Measurements from ENCODE around the gene COPG1.

GRCh38 chr3:129320825-129321487 is 71.5 kb downstream of the COPG1 start:
- TF ChIP-seq SIX4 (CRISPR knock-in tag; IDR thresholded peaks at IDR 0.05) = no peak
- TF ChIP-seq, protein P1, sequence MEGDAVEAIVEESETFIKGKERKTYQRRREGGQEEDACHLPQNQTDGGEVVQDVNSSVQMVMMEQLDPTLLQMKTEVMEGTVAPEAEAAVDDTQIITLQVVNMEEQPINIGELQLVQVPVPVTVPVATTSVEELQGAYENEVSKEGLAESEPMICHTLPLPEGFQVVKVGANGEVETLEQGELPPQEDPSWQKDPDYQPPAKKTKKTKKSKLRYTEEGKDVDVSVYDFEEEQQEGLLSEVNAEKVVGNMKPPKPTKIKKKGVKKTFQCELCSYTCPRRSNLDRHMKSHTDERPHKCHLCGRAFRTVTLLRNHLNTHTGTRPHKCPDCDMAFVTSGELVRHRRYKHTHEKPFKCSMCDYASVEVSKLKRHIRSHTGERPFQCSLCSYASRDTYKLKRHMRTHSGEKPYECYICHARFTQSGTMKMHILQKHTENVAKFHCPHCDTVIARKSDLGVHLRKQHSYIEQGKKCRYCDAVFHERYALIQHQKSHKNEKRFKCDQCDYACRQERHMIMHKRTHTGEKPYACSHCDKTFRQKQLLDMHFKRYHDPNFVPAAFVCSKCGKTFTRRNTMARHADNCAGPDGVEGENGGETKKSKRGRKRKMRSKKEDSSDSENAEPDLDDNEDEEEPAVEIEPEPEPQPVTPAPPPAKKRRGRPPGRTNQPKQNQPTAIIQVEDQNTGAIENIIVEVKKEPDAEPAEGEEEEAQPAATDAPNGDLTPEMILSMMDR (CRISPR knock-in tag; IDR thresholded peaks at IDR 0.05) = no peak
- no peak for TF ChIP-seq CEBPB (IDR thresholded peaks at IDR 0.05; ENCODE audit: borderline replicate concordance, low read depth, low read length)
- no peak for TF ChIP-seq EZH2 (conservative IDR thresholded peaks at IDR 0.05; ENCODE audit: low read depth, low read length)
- TF ChIP-seq FOXM1 (CRISPR knock-in tag; IDR thresholded peaks at IDR 0.05) = no peak
- no peak for TF ChIP-seq BCLAF1 (IDR thresholded peaks at IDR 0.05)
- TF ChIP-seq, protein P2, sequence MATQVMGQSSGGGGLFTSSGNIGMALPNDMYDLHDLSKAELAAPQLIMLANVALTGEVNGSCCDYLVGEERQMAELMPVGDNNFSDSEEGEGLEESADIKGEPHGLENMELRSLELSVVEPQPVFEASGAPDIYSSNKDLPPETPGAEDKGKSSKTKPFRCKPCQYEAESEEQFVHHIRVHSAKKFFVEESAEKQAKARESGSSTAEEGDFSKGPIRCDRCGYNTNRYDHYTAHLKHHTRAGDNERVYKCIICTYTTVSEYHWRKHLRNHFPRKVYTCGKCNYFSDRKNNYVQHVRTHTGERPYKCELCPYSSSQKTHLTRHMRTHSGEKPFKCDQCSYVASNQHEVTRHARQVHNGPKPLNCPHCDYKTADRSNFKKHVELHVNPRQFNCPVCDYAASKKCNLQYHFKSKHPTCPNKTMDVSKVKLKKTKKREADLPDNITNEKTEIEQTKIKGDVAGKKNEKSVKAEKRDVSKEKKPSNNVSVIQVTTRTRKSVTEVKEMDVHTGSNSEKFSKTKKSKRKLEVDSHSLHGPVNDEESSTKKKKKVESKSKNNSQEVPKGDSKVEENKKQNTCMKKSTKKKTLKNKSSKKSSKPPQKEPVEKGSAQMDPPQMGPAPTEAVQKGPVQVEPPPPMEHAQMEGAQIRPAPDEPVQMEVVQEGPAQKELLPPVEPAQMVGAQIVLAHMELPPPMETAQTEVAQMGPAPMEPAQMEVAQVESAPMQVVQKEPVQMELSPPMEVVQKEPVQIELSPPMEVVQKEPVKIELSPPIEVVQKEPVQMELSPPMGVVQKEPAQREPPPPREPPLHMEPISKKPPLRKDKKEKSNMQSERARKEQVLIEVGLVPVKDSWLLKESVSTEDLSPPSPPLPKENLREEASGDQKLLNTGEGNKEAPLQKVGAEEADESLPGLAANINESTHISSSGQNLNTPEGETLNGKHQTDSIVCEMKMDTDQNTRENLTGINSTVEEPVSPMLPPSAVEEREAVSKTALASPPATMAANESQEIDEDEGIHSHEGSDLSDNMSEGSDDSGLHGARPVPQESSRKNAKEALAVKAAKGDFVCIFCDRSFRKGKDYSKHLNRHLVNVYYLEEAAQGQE (IDR thresholded peaks at IDR 0.05; ENCODE audit: borderline replicate concordance in 1 of 2, low read depth in 1 of 2, low read length in 2 of 2) = no peak
- TF ChIP-seq, protein P3, sequence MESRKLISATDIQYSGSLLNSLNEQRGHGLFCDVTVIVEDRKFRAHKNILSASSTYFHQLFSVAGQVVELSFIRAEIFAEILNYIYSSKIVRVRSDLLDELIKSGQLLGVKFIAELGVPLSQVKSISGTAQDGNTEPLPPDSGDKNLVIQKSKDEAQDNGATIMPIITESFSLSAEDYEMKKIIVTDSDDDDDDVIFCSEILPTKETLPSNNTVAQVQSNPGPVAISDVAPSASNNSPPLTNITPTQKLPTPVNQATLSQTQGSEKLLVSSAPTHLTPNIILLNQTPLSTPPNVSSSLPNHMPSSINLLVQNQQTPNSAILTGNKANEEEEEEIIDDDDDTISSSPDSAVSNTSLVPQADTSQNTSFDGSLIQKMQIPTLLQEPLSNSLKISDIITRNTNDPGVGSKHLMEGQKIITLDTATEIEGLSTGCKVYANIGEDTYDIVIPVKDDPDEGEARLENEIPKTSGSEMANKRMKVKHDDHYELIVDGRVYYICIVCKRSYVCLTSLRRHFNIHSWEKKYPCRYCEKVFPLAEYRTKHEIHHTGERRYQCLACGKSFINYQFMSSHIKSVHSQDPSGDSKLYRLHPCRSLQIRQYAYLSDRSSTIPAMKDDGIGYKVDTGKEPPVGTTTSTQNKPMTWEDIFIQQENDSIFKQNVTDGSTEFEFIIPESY (CRISPR knock-in tag; IDR thresholded peaks at IDR 0.05) = no peak
- no peak for TF ChIP-seq POLR2A (IDR thresholded peaks at IDR 0.05; ENCODE audit: insufficient read depth in 1 of 2, low read depth in 2 of 2, low read length in 2 of 2)
